WTC11 (cell line): ENCODE measurements around the gene RNF135. TPM values are rescaled to one million over a fixed set of nuclear protein-coding genes. Genes with fewer than 3 reads are reported as not detected.

Source experiments
- ATAC-seq: fragments of 200-7000 bp; cut with Tn5 transposase; 2 replicates; pipeline ENCODE4 v1.10.0; 2021; ENCODE audit warnings: mild to moderate bottlenecking, moderate library complexity
- CTCF ChIA-PET: fragments of 300-600 bp; sonication (Branson Sonifier 250); formaldehyde crosslinking; loops from one replicate; lab custom pipeline; 2021; ENCODE audit warnings: antibody characterized with exemption; lab: Charles Lee
- POLR2A ChIA-PET: fragments of 350-600 bp; sonication (Branson Sonifier 250); formaldehyde crosslinking; loops from one replicate; lab custom pipeline; 2021; ENCODE audit warnings: antibody characterized with exemption; lab: Charles Lee
- DNase-seq: peaks from one replicate; pipeline ENCODE4 v3.0.0; 2021; ENCODE audit warnings: low spot score
- H3K27ac Mint-ChIP-seq: 2 replicates; pipeline ENCODE4 v1.8.0; 2021; ENCODE audit warnings: mixed read lengths
- H3K27me3 Mint-ChIP-seq: 2 replicates; pipeline ENCODE4 v1.8.0; 2021; ENCODE audit warnings: low read depth, mild to moderate bottlenecking, moderate library complexity, mixed read lengths
- H3K36me3 Mint-ChIP-seq: 2 replicates; pipeline ENCODE4 v1.8.0; 2021; ENCODE audit warnings: mixed read lengths
- H3K4me1 Mint-ChIP-seq: 2 replicates; pipeline ENCODE4 v1.8.0; 2022; ENCODE audit warnings: mixed read lengths
- H3K4me3 Mint-ChIP-seq: 2 replicates; pipeline ENCODE4 v1.8.0; 2021; ENCODE audit warnings: mild to moderate bottlenecking, moderate library complexity, mixed read lengths
- H3K9me3 Mint-ChIP-seq: 2 replicates; pipeline ENCODE4 v1.8.0; 2021; ENCODE audit warnings: mixed read lengths
- ARID4B ChIP-seq: sonication (generic); formaldehyde crosslinking; IDR thresholded peaks from 2 replicates; pipeline ENCODE4 v1.8.0; 2023; ENCODE audit warnings: missing genetic modification reagents, mild to moderate bottlenecking, borderline replicate concordance
- ATF2 ChIP-seq: sonication (generic); formaldehyde crosslinking; IDR thresholded peaks from 2 replicates; pipeline ENCODE4 v1.8.1; 2022; ENCODE audit warnings: low read depth, missing genetic modification reagents, borderline replicate concordance
- CBFB ChIP-seq: sonication (generic); formaldehyde crosslinking; IDR thresholded peaks from 2 replicates; pipeline ENCODE4 v1.8.1; 2022; ENCODE audit warnings: mild to moderate bottlenecking, low read depth, missing genetic modification reagents
- CREM ChIP-seq: sonication (generic); formaldehyde crosslinking; IDR thresholded peaks from 2 replicates; pipeline ENCODE4 v1.8.1; 2022; ENCODE audit warnings: mild to moderate bottlenecking, missing genetic modification reagents, moderate library complexity
- FOXJ3 ChIP-seq: sonication (generic); formaldehyde crosslinking; IDR thresholded peaks from 2 replicates; pipeline ENCODE4 v1.9.0; 2021; ENCODE audit warnings: missing genetic modification reagents, mild to moderate bottlenecking, borderline replicate concordance
- FOXK1 ChIP-seq: sonication (generic); formaldehyde crosslinking; IDR thresholded peaks from 2 replicates; pipeline ENCODE4 v1.8.0; 2022; ENCODE audit warnings: mild to moderate bottlenecking, moderate library complexity, missing genetic modification reagents
- FOXP4 ChIP-seq: sonication (generic); formaldehyde crosslinking; IDR thresholded peaks from 2 replicates; pipeline ENCODE4 v1.8.0; 2022; ENCODE audit warnings: mild to moderate bottlenecking, missing genetic modification reagents
- GABPB1 ChIP-seq: sonication (generic); formaldehyde crosslinking; IDR thresholded peaks from 2 replicates; pipeline ENCODE4 v1.8.1; 2023; ENCODE audit warnings: mild to moderate bottlenecking, missing genetic modification reagents
- IRF1 ChIP-seq: sonication (generic); formaldehyde crosslinking; IDR thresholded peaks from 2 replicates; pipeline ENCODE4 v1.8.0; 2023; ENCODE audit warnings: missing genetic modification reagents
- IRF2 ChIP-seq: sonication (generic); formaldehyde crosslinking; IDR thresholded peaks from 2 replicates; pipeline ENCODE4 v1.8.0; 2022; ENCODE audit warnings: low read depth, missing genetic modification reagents, borderline replicate concordance
- MYBL2 ChIP-seq: sonication (generic); formaldehyde crosslinking; IDR thresholded peaks from 2 replicates; pipeline ENCODE4 v1.8.1; 2023; ENCODE audit warnings: mild to moderate bottlenecking, moderate library complexity, missing genetic modification reagents
- NFYB ChIP-seq: sonication (generic); formaldehyde crosslinking; conservative IDR thresholded peaks from 2 replicates; pipeline ENCODE4 v1.8.0; 2022; ENCODE audit warnings: low read depth, missing genetic modification reagents
- NR2C2 ChIP-seq: sonication (generic); formaldehyde crosslinking; IDR thresholded peaks from 2 replicates; pipeline ENCODE4 v1.8.0; 2022; ENCODE audit warnings: mild to moderate bottlenecking, missing genetic modification reagents
- NR3C1 ChIP-seq: sonication (generic); formaldehyde crosslinking; conservative IDR thresholded peaks from 2 replicates; pipeline ENCODE4 v1.8.1; 2023; ENCODE audit warnings: low read depth, mild to moderate bottlenecking, missing genetic modification reagents
- RORB ChIP-seq: fragments of 250-450 bp; sonication (Bioruptor Pico); IDR thresholded peaks from 2 replicates; pipeline ENCODE4 v1.9.0; 2021; ENCODE audit warnings: mild to moderate bottlenecking
- SMAD3 ChIP-seq: sonication (generic); formaldehyde crosslinking; IDR thresholded peaks from 2 replicates; pipeline ENCODE4 v1.8.0; 2022; ENCODE audit warnings: missing genetic modification reagents, mild to moderate bottlenecking, borderline replicate concordance
- SOX15 ChIP-seq: fragments of 250-450 bp; sonication (Bioruptor Pico); IDR thresholded peaks from 2 replicates; pipeline ENCODE4 v1.9.0; 2021; ENCODE audit warnings: mild to moderate bottlenecking
- TCF7 ChIP-seq: sonication (generic); formaldehyde crosslinking; IDR thresholded peaks from 2 replicates; pipeline ENCODE4 v1.8.0; 2022; ENCODE audit warnings: mild to moderate bottlenecking, low read depth, missing genetic modification reagents, moderate library complexity
- USF1 ChIP-seq: sonication (generic); formaldehyde crosslinking; IDR thresholded peaks from 2 replicates; pipeline ENCODE4 v1.8.0; 2022; ENCODE audit warnings: mild to moderate bottlenecking, missing genetic modification reagents
- ZMAT4 ChIP-seq: fragments of 250-450 bp; sonication (Bioruptor Pico); IDR thresholded peaks from 2 replicates; pipeline ENCODE4 v1.9.0; 2021; ENCODE audit warnings: mild to moderate bottlenecking
- ZNF121 ChIP-seq: sonication (generic); formaldehyde crosslinking; IDR thresholded peaks from 2 replicates; pipeline ENCODE4 v1.8.0; 2023; ENCODE audit warnings: missing genetic modification reagents
- ZNF425 ChIP-seq: fragments of 250-450 bp; sonication (Bioruptor Pico); conservative IDR thresholded peaks from 2 replicates; pipeline ENCODE4 v1.9.0; 2021; ENCODE audit warnings: mild to moderate bottlenecking
- ZSCAN18 ChIP-seq: fragments of 250-450 bp; sonication (Bioruptor Pico); IDR thresholded peaks from 2 replicates; pipeline ENCODE4 v2.1.2; 2022; ENCODE audit warnings: mild to moderate bottlenecking, moderate library complexity
- total RNA-seq: library from RNA; stranded (reverse); gene quantifications from 3 replicates; pipeline ENCODE4 v1.2.3, GENCODE V29; 2021

RNF135 gene
- total RNA-seq, 1 experiment from 2014 or later: 10.3 TPM

- DNase-seq (no peak), ATAC-seq (no peak)
- Mint-ChIP-seq H3K27me3 (no peaks in the 10 kb centered on the region), H3K4me1 (no peaks in the 10 kb centered on the region), H3K9me3 (no peaks in the 10 kb centered on the region), H3K4me3 (no peak overlapping the region), H3K27ac (no peak overlapping the region), H3K36me3 (peaks cover 22% of the 10 kb centered on the region)
- CTCF ChIA-PET: no interaction called here
- POLR2A ChIA-PET: no interaction called here
- TF ChIP-seq FOXJ3 (CRISPR knock-in tag): no peak
- TF ChIP-seq SMAD3 (CRISPR knock-in tag): no peak
- no peak for TF ChIP-seq NFYB
- no peak for TF ChIP-seq NR2C2
- TF ChIP-seq IRF2 (CRISPR knock-in tag): no peak
- TF ChIP-seq ZMAT4: no peak
- no peak for TF ChIP-seq TCF7
- TF ChIP-seq MYBL2 (CRISPR knock-in tag): no peak
- no peak for TF ChIP-seq IRF1 (CRISPR knock-in tag)
- TF ChIP-seq ATF2: no peak
- TF ChIP-seq CBFB (CRISPR knock-in tag): no peak
- no peak for TF ChIP-seq ZNF425 (CRISPR knock-in tag)
- no peak for TF ChIP-seq NR3C1 (CRISPR knock-in tag)
- no peak for TF ChIP-seq RORB (CRISPR knock-in tag)
- TF ChIP-seq SOX15 (CRISPR knock-in tag): no peak
- no peak for TF ChIP-seq FOXP4
- TF ChIP-seq GABPB1 (CRISPR knock-in tag): no peak
- no peak for TF ChIP-seq ZNF121 (CRISPR knock-in tag)
- no peak for TF ChIP-seq ZSCAN18 (CRISPR knock-in tag)
- TF ChIP-seq, all 79 proteins: peak for 0
Observed at GRCh38 chr17:30996486-30996885, 25.6 kb downstream of the RNF135 start.

GRCh38 chr17:30997270-30997669, 26.4 kb downstream of the RNF135 start:
- Mint-ChIP-seq H3K27ac (no peak overlapping the region), H3K4me3 (no peak overlapping the region), H3K4me1 (no peaks in the 10 kb centered on the region), H3K9me3 (no peaks in the 10 kb centered on the region), H3K36me3 (peaks cover 22% of the 10 kb centered on the region), H3K27me3 (no peaks in the 10 kb centered on the region)
- no peak for DNase-seq
- ATAC-seq: no peak
- POLR2A ChIA-PET: no interaction called here
- CTCF ChIA-PET: no interaction called here
- TF ChIP-seq GABPB1 (CRISPR knock-in tag): no peak
- TF ChIP-seq RORB (CRISPR knock-in tag): no peak
- no peak for TF ChIP-seq ARID4B (CRISPR knock-in tag)
- TF ChIP-seq FOXK1 (CRISPR knock-in tag): no peak
- no peak for TF ChIP-seq USF1 (CRISPR knock-in tag)
- no peak for TF ChIP-seq CREM (CRISPR knock-in tag)
